NCI-H1417 treated with DMSO at 0.1 percent for 48 hours (cell line): ENCODE results near the gene PPME1.

ENCODE experiments used
- DNase-seq: peaks from one replicate; lab custom pipeline; 2025; lab: John Stamatoyannopoulos, UW

PPME1 gene

GRCh38 chr11:74232311-74232950 is 61.3 kb downstream of the PPME1 start:
- no peak for DNase-seq

GRCh38 chr11:74233683-74234082 is 62.6 kb downstream of the PPME1 start:
- DNase-seq: no peak

GRCh38 chr11:74235121-74235520 is 64.0 kb downstream of the PPME1 start:
- DNase-seq: no peak

GRCh38 chr11:74237541-74237940 is 66.5 kb downstream of the PPME1 start:
- no peak for DNase-seq

- DNase-seq: no peak
Measured at GRCh38 chr11:74238243-74238642, 67.2 kb downstream of the PPME1 start.

GRCh38 chr11:74248469-74248868 is 77.4 kb downstream of the PPME1 start:
- no peak for DNase-seq

- DNase-seq: no peak
Measured at GRCh38 chr11:74249496-74249895, 78.4 kb downstream of the PPME1 start.

- no peak for DNase-seq
Measured at GRCh38 chr11:74253361-74253760, 82.3 kb downstream of the PPME1 start.

- no peak for DNase-seq
Measured at GRCh38 chr11:74255741-74256375, 84.8 kb downstream of the PPME1 start.

- no peak for DNase-seq
Measured at GRCh38 chr11:74256378-74257133, 85.5 kb downstream of the PPME1 start.

- no peak for DNase-seq
Measured at GRCh38 chr11:74257959-74258553, 87.0 kb downstream of the PPME1 start.

- DNase-seq: no peak
Measured at GRCh38 chr11:74262725-74263124, 91.6 kb downstream of the PPME1 start.

- DNase-seq: no peak
Measured at GRCh38 chr11:74265256-74265655, 94.2 kb downstream of the PPME1 start.

GRCh38 chr11:74267014-74267413 is 95.9 kb downstream of the PPME1 start:
- no peak for DNase-seq

- no peak for DNase-seq
Measured at GRCh38 chr11:74268456-74268855, 97.4 kb downstream of the PPME1 start.

- DNase-seq: no peak
Measured at GRCh38 chr11:74269161-74269811, 98.2 kb downstream of the PPME1 start.

GRCh38 chr11:74272276-74272675 is 101.2 kb downstream of the PPME1 start:
- DNase-seq: no peak

- no peak for DNase-seq
Measured at GRCh38 chr11:74276581-74276980, 105.5 kb downstream of the PPME1 start.

GRCh38 chr11:74278103-74278502 is 107.0 kb downstream of the PPME1 start:
- DNase-seq: no peak

GRCh38 chr11:74278721-74279161 is 107.7 kb downstream of the PPME1 start:
- no peak for DNase-seq

- no peak for DNase-seq
Measured at GRCh38 chr11:74279256-74279655, 108.2 kb downstream of the PPME1 start.

GRCh38 chr11:74280494-74280893 is 109.4 kb downstream of the PPME1 start:
- no peak for DNase-seq
